Upper lobe of left lung (tissue), 6 donors: Measurements from ENCODE around the gene GPBP1L1. TPM values are rescaled to one million over a fixed set of nuclear protein-coding genes. Genes with fewer than 3 reads are reported as not detected.
A peak's percentile ranks its signal among the peaks of the same experiment; 100 is the strongest.

Experiments used
- ATAC-seq, 2 donors: fragments of 200-7000 bp; cut with Tn5 transposase; one replicate each; pipeline ENCODE4 v1.9.1; 2022; ENCODE audit warnings: mild to moderate bottlenecking in 2 of 2, moderate library complexity in 2 of 2; ENCODE audit not compliant: low FRiP score in 2 of 2
- DNase-seq, 2 donors: peaks; one replicate each; pipeline ENCODE4 v3.0.0-alpha.2; 2019 to 2020
- H3K27ac ChIP-seq, 4 donors: fragments of 200-600 bp; sonication (generic); one replicate each; pipeline ENCODE4 v1.5.1; 2016 to 2019
- H3K27me3 ChIP-seq, 4 donors: fragments of 200-600 bp; sonication (generic); one replicate each; pipeline ENCODE4 v1.5.1; 2017 to 2019
- H3K36me3 ChIP-seq, 4 donors: fragments of 200-600 bp; sonication (generic); one replicate each; pipeline ENCODE4 v1.5.1; 2016 to 2019
- H3K4me1 ChIP-seq, 4 donors: fragments of 200-600 bp; sonication (generic); one replicate each; pipeline ENCODE4 v1.5.1; 2018 to 2019
- H3K4me3 ChIP-seq, 4 donors: fragments of 200-600 bp; sonication (generic); one replicate each; pipeline ENCODE4 v1.5.1; 2017 to 2019; ENCODE audit warnings: mild to moderate bottlenecking in 2 of 4, moderate library complexity in 1 of 4
- H3K9me3 ChIP-seq, 4 donors: fragments of 200-600 bp; sonication (generic); one replicate each; pipeline ENCODE4 v1.5.1; 2018 to 2019
- EP300 ChIP-seq, 4 donors: sonication (generic); formaldehyde crosslinking; IDR thresholded peaks; one replicate each; pipeline ENCODE4 v1.5.1; 2017; ENCODE audit warnings: antibody characterized with exemption in 4 of 4, control low read depth in 2 of 4
- POLR2A ChIP-seq, 4 donors: fragments of 450-650 bp; IDR thresholded peaks; one replicate each; pipeline ENCODE4 v1.5.1; 2016 to 2017; ENCODE audit warnings: antibody characterized with exemption in 4 of 4, mild to moderate bottlenecking in 2 of 4
- POLR2AphosphoS5 ChIP-seq, 2 donors: sonication (generic); formaldehyde crosslinking; IDR thresholded peaks; one replicate each; pipeline ENCODE4 v1.5.1; 2017; ENCODE audit warnings: antibody characterized with exemption in 2 of 2
- WGBS, 2 donors: methylation state at CpG; one replicate each; pipeline ENCODE4 v1.1.5; 2017 to 2018; 5-methylcytosine and 5-hydroxymethylcytosine counted together
- total RNA-seq, 6 donors: library from RNA; depleted of rRNA in 4 of 6; stranded (reverse); fragments of >200 nt in 4 of 6; gene quantifications; one replicate each; pipeline versions ENCODE4 v1.1.0 to v1.2.1, GENCODE V29; 2016 to 2021
- TF ChIP-seq, protein P1 (sequence below), 6 experiments: fragments of 450-650 bp in 4 of 6; fragments of 200-600 bp in 2 of 6; sonication (generic) in 2 of 6; IDR thresholded peaks; one replicate each; pipeline ENCODE4 v1.5.1; 2016 to 2019; ENCODE audit warnings: antibody characterized with exemption in 6 of 6
- donor health status: DM: no; HTN: no; CAD: no; lungs with moderate emphysema.
- donor health status: DM: no; HTN: yes; CAD: no; lungs with severe emphysema.

Gene GPBP1L1
- total RNA-seq, 6 donors from 2014 or later = 112 to 184 (median 132) TPM

DNA sequence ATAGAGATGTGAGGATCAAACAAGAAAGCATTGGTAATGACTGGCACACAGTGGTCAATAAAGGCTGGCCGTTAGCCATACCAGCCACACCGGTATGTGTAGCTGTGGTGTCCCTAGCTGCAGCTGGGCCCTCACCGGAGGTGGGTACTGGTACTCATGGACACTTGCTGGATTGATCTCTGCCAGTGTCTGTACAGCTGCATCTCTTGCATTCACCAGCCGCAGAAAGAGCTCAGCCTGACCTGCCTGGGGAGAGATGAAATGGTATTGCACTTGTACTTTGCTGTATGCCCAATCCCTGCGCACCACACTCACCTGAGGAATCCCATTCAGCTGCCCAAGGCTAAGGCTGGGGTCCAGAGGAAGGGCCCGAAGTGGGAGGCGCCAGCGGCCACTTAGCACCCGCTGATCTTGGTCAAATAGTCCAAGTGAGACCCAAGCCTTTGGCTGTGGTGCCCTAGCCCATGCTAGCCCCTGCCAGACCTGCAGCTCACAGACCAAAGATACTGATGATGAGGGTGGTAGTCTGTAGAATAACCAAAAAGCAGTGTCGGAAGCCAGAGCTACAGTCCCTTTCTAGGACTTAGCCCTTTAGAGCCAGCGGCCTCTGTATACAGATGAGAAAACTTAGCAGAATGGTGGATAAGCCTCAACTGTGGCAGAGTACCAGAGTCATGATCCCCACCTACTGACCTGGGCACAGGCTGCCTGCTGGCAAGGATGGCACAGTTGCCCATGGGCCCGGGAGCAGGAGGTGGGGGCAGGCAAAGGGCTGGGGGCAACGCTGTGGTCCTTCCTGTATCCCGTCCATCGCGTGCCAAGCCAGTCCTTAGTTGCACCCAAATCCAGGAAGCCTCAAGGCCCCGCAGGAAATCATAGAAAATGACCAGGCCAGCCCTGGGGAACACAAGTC is 65.5 kb downstream of the GPBP1L1 start:
- WGBS, 2 donors = 79 to 83% methylated on average over 9 to 17 of the region's 17 CpGs
- Histone ChIP-seq H3K4me3 (no peak overlapping the region), H3K36me3 (peaks cover 16 to 60% (median 43%) of the 10 kb centered on the region in 4 donors), H3K9me3 (no peaks in the 10 kb centered on the region), H3K27me3 (no peaks in the 10 kb centered on the region), H3K27ac (peak overlapping the region; percentile 10 to 79 (median 62)), H3K4me1 (peaks cover 9 to 21% (median 11%) of the 10 kb centered on the region in 4 donors)
- DNase-seq (peak in 1 of 2 donors; percentile 47), ATAC-seq (no peak)
- TF ChIP-seq EP300 (IDR thresholded peaks at IDR 0.05) (peak in 1 of 4 donors; percentile 17), POLR2A (IDR thresholded peaks at IDR 0.05) (no peak), POLR2AphosphoS5 (IDR thresholded peaks at IDR 0.05) (no peak)
- TF ChIP-seq, protein P1, sequence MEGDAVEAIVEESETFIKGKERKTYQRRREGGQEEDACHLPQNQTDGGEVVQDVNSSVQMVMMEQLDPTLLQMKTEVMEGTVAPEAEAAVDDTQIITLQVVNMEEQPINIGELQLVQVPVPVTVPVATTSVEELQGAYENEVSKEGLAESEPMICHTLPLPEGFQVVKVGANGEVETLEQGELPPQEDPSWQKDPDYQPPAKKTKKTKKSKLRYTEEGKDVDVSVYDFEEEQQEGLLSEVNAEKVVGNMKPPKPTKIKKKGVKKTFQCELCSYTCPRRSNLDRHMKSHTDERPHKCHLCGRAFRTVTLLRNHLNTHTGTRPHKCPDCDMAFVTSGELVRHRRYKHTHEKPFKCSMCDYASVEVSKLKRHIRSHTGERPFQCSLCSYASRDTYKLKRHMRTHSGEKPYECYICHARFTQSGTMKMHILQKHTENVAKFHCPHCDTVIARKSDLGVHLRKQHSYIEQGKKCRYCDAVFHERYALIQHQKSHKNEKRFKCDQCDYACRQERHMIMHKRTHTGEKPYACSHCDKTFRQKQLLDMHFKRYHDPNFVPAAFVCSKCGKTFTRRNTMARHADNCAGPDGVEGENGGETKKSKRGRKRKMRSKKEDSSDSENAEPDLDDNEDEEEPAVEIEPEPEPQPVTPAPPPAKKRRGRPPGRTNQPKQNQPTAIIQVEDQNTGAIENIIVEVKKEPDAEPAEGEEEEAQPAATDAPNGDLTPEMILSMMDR (IDR thresholded peaks at IDR 0.05) = no peak

DNA sequence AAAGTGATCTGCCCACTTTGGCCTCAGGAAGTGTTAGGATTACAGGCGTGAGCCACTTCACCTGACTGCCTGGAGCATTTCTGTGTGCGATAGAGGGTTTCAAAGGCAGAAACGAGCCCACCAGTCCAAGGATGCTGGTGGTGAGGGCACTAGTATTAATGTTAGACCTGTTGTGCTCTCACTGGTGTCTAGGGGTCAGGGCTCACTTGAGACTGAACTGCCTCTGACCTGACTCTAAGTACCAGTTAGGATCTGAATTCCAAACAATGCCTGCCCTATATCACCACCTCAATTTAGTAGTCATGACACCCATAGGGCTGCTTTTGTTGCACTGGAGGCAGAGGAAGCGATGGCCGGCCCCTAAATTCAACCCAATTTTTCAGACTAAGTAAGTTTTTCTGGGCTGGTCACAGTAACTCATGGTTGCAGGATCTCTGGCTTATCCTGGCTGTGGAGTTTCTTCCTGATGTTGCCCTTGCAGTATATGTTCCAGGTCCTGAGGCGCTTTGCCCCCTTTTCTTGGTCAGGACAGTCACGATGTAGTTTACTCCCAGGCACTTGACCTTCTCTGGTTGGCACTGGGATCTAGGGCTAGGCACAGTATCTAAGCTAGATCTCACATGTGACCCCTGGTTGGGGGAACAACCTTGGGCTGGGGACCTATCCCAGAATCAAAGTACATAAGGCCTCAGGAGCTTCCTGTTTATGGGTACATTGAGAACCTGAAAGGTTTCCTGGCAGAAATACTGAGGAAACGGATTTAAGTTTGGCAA is 67.0 kb downstream of the GPBP1L1 start:
- TF ChIP-seq, protein P1 (IDR thresholded peaks at IDR 0.05) = no peak
- TF ChIP-seq POLR2AphosphoS5 (IDR thresholded peaks at IDR 0.05) (peak in 1 of 2 donors; percentile 8), EP300 (IDR thresholded peaks at IDR 0.05) (peak in 1 of 4 donors; percentile 14)
- Histone ChIP-seq H3K9me3 (no peaks in the 10 kb centered on the region), H3K27ac (peak overlapping the region in 3 of 4 donors; percentile 58 to 79 (median 61)), H3K27me3 (no peaks in the 10 kb centered on the region), H3K36me3 (peaks cover 23 to 67% (median 52%) of the 10 kb centered on the region in 4 donors), H3K4me3 (no peak overlapping the region), H3K4me1 (peaks cover 9 to 21% (median 11%) of the 10 kb centered on the region in 4 donors)
- ATAC-seq (no peak), DNase-seq (no peak)
- 68 to 80% methylated on average over 5 to 8 of the region's 8 CpGs for WGBS, 2 donors

DNA sequence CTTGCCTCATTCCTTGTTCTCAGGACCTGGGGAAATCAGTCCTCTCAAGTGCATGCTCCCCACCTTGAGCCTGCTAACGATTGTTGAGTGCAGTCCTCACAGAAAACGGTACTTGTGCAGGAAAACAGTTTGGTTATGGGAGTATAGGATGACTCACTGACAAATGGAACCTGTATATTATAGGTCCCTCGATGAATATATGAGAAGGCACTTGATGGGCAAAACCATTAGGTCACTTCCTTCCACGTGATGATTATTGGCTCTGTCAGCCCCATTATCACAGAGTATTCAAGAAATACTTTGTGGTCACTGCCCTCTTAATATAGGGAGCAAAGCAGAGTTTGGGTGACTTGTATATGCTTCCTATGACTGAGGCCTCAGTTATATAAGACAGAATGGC is 68.7 kb downstream of the GPBP1L1 start:
- Histone ChIP-seq H3K4me1 (peaks cover 9 to 21% (median 11%) of the 10 kb centered on the region in 4 donors), H3K27ac (no peak overlapping the region), H3K36me3 (peaks cover 23 to 66% (median 51%) of the 10 kb centered on the region in 4 donors), H3K27me3 (no peaks in the 10 kb centered on the region), H3K4me3 (no peak overlapping the region), H3K9me3 (no peaks in the 10 kb centered on the region)
- 68 to 73% methylated on average over 4 of the region's 4 CpGs for WGBS, 2 donors
- DNase-seq (no peak), ATAC-seq (no peak)
- no peak for TF ChIP-seq POLR2A (IDR thresholded peaks at IDR 0.05)
- no peak for TF ChIP-seq EP300 (IDR thresholded peaks at IDR 0.05)
- TF ChIP-seq POLR2AphosphoS5 (IDR thresholded peaks at IDR 0.05) = no peak
- TF ChIP-seq, protein P1 (IDR thresholded peaks at IDR 0.05) = no peak

DNA sequence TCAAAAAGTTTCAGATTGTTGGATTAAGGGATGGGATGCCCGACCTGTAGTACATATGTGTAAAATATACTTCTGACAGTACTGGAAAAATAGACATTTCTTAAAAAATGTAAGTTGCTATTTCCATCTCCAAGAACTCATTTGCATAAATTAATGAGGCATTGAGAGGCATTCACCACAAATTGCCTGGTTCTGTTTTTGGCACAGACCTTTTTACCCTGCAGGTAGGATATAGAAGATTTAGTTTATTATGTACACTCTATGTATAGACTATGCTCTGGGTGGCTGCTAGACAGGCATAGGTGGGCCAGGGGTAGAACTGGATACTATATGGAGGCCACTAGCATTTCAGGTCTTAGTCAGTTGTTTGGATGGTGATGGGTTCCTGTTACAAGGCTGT is 70.4 kb downstream of the GPBP1L1 start:
- TF ChIP-seq, protein P1 (IDR thresholded peaks at IDR 0.05) = no peak
- TF ChIP-seq POLR2AphosphoS5 (IDR thresholded peaks at IDR 0.05) (no peak), EP300 (IDR thresholded peaks at IDR 0.05) (no peak), POLR2A (IDR thresholded peaks at IDR 0.05) (no peak)
- no peaks in the 10 kb centered on the region for H3K27me3 ChIP-seq
- DNase-seq (no peak), ATAC-seq (no peak)
- H3K4me1 ChIP-seq = peaks cover 0 to 8% (median 4%) of the 10 kb centered on the region in 4 donors
- 86 to 100% methylated on average over 1 of the region's 1 CpG for WGBS, 2 donors
- peaks cover 23 to 69% (median 48%) of the 10 kb centered on the region in 4 donors for H3K36me3 ChIP-seq
- H3K9me3 ChIP-seq = no peaks in the 10 kb centered on the region
- H3K4me3 ChIP-seq = no peak overlapping the region
- no peak overlapping the region for H3K27ac ChIP-seq
